ENCODE results near the gene MRPL27. TPM values are rescaled to one million over a fixed set of nuclear protein-coding genes. Genes with fewer than 3 reads are reported as not detected.
"Not testable (repeated sequence)": the region's sequence is repeated elsewhere in the genome, so short reads cannot be mapped to it uniquely, and the experiment has no call there.

The MRPL27 gene
- total RNA-seq, 1 donor from 2014 or later: 85.0 TPM

- ATAC-seq (no peak), DNase-seq (ENCODE audit: missing footprints) (no peak)
- intact Hi-C loops (cut with DNase I): no loop called here
Measured at GRCh38 chr17:50352072-50352692, 20.8 kb downstream of the MRPL27 start.

DNA sequence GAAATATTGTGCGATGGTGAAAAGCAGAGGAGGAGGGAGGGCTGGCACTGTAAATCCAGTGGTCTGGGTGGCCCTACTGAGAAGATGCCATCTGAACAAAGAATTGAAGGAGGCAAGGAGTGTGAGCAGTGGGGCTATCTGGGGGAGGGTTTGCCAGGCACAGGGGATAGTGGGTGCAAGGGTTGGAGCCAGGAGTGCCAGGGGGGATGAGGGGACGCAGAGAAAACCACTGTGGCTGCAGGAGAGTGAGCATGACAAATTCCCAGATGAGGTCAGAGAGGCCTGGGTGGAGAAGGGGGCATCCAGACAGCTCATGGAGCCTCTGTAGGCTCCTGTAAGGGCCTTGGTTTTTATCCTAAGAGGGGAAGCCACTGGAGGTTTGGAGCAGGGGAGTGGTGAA, 22.3 kb downstream of the MRPL27 start:
- ATAC-seq (no peak), DNase-seq (ENCODE audit: missing footprints) (no peak)
- intact Hi-C loops (cut with DNase I): no loop called here

- DNase-seq (ENCODE audit: missing footprints) (no peak), ATAC-seq (no peak)
- intact Hi-C loops (cut with DNase I): no loop called here
Measured at GRCh38 chr17:50349243-50349600, 23.8 kb downstream of the MRPL27 start.

DNA sequence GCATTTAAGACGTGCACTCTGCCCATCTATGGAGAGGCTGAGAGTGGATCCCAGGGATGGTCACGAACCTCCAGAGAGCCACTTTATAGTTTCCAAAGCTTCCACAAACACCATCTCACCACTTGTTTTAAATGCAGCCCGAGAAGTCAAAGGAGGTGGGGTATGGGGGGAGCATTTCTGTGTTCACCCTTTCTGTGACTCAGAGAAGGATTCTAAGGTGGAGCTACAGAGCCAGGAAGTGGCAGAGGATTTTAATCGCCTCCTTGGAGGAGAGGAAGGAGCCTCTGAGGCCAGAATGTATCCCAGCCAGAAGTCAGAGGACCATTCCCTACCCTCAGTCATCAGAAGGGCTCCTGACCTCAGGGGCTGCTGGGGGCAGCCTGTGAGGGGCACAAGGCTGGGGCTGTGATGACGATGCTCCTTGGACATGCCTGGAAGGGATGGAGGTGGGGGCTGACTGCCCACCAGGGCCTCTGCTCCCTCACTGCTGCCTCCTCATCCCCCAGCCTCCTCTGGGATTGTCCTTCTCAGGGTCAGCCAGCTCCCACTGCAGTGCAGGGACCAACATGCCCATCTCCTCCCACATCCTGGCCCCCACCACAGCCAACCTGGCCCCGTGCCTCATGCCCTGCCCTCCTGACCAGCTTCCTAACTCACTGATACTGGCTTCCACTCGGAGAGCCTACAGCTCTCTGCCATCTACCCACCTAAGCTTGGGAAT, 24.3 kb downstream of the MRPL27 start:
- DNase-seq (ENCODE audit: missing footprints) (no peak), ATAC-seq (no peak)
- intact Hi-C loops (cut with DNase I): no loop called here

GRCh38 chr17:50347894-50348291, 25.1 kb downstream of the MRPL27 start:
- DNase-seq (ENCODE audit: missing footprints): no peak
- no peak for ATAC-seq
- intact Hi-C loops (cut with DNase I): no loop called here

DNA sequence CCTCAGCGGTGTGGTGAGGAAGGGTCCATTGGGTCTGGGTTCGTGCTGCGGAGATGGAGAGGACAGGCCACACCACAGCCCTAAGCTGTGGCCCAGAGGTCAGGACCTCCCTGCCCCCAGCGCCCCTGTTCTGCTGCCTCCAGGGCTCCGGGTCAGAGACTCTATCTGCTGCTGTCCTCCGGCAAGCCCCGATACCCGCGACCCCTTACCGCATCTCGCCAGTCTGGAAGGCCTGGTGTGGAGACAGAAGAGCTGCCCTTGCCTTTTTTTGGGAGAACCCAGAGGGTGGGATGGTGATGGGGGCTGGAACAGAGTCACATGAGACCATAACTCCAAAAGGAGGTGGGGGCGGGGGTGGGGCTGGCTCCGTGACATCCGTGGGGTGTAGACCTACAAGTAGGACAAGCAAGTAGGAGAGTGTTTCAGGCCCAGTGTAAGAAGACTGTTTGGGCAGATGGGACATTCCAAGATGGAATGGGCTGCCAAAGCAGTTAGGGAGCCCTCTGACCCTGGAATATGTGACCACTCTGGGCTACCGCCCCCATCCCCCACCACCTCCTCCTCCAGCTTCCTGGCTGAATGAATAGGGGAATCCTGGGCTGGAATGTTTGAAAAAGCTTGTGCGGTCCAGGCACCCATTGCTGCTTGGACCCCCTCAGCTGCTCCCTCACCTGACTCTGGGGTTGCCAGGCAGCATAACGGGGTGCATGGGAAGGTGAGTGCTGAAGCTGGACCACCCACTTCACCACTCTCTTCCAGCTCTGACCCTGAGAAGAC, 25.7 kb downstream of the MRPL27 start:
- intact Hi-C loops (cut with DNase I): no loop called here
- DNase-seq (ENCODE audit: missing footprints) (no peak), ATAC-seq (no peak)

DNA sequence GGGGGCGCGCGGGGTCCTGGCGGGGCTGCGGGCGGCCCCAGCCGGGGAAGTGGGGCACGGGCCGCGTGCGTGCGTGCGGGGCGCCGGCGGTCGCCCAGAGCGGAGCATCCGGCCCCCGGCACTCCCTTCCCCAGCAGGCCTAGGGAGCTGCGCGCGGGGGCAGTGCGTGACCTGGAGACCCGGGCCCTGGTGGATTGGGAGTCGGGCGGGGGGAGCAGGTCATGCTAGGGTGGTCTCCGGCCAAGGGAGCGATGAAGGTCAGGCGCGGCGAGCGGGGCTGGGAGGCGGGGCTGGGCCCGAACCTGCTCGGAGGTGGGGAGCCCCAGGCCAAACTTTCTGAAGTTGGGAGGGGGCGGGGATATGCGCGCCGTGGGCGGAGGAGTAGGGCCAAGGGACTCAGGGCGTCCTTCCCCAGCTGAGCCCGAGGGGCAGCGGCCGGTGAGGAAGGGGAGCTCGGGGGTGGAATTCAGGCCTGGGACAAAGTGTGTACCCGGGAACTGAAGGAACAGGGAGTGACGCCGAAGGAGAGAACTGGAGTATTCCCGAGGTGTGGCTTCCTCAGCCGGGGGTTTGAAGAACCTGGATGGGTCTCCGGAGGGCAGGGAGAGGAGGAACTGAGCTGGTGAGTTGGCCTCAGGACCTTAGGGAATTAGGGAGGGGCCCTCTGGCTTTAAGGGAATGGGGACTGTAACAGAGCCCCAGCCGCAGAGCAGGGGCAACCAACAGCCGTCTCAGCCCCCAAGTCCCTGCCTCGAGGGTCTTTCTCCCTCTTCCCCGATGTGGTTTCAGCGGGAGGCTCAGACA, 26.5 kb downstream of the MRPL27 start:
- intact Hi-C loops (cut with DNase I): no loop called here
- no peak for DNase-seq (ENCODE audit: missing footprints)
- ATAC-seq: peak; percentile 44

- ATAC-seq: peak; percentile 93
- intact Hi-C loops (cut with DNase I): no loop called here
- peak; percentile 96 for DNase-seq (ENCODE audit: missing footprints)
Measured at GRCh38 chr17:50345432-50346312, 27.3 kb downstream of the MRPL27 start, which contains the start of gene XYLT2. Gene XYLT2 (plus strand): TSS chr17:50346126. CDS start chr17:50346141, 15 bp downstream.

DNA sequence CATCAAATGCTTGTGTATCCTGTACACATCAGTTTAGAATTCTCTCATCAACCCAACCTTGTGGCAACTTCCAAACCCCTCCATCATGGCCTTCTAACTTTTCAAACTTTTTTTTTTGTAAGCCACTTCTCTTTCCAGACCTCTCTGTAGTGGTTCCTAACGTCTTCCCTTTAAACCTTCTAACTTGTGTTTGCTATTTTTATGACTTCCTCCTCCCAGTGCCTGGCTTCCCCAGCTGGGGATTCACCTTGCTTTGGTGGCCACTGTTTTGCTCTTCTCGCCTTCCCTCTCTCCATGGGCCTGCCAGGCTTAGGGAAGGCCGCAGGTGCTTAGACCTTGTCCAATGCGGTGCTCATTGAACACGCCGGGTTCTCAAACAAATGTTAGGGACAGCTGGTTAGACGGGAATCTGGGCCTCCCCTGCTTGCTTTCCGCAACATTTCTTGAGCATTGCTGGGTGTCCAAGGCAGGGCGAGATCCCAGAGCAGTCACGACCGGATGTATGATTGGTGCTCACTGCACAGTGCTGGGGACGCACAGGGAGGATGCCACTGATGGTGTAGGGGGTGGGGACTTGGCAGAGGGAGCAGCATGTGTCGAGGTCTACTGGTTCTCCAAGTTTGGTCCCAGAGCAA, 28.1 kb downstream of the MRPL27 start:
- ATAC-seq: no peak

DNA sequence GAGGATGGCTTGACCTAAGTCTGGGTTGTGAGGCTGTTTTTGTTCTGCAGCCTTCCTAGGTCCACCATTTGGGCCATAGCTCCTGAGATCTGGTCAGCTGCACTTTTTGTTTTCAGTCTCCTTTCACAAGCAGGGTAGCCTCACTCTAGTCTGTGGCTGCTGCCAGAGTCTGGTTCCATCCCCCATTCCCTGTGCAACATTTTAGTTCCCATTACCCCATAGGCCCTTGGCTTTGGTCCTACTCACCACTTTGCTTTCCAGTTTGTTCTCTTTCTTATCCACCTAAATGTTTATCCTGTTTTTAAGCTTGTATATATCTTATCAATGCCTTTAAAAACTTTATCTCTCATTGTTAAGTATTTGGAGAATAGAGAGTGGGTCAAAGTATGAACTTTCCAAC, 33.6 kb downstream of the MRPL27 start:
- no peak for ATAC-seq
- intact Hi-C loops (cut with DNase I): no loop called here
- DNase-seq (ENCODE audit: missing footprints): no peak

More for the DNA sequence above, 28.1 kb downstream of the MRPL27 start:
- DNase-seq (ENCODE audit: missing footprints): no peak
- intact Hi-C loops (cut with DNase I): no loop called here

- ATAC-seq: no peak
- intact Hi-C loops (cut with DNase I): no loop called here
- no peak for DNase-seq (ENCODE audit: missing footprints)
Measured at GRCh38 chr17:50338645-50339044, 34.3 kb downstream of the MRPL27 start.

DNA sequence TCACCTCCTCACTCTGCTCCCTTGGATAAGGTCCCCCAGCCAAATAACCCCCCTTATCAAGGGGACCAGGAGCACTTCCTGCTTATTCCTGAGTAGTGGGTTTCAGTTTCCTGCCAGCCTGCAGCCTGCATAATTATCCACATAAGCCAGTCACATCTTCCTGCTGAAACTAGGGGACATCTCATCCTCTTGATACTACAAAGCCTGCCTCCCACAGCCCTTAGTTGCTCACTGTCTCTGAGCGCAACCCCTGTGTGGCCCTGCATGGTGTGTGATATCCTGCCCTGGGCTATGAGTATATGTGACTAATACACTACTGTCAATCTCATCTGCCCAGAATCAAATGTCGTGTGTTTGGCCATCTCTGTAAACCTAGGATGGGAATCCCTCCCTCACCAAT, 35.0 kb downstream of the MRPL27 start:
- ATAC-seq (no peak), DNase-seq (ENCODE audit: missing footprints) (no peak)
- intact Hi-C loops (cut with DNase I): no loop called here

DNA sequence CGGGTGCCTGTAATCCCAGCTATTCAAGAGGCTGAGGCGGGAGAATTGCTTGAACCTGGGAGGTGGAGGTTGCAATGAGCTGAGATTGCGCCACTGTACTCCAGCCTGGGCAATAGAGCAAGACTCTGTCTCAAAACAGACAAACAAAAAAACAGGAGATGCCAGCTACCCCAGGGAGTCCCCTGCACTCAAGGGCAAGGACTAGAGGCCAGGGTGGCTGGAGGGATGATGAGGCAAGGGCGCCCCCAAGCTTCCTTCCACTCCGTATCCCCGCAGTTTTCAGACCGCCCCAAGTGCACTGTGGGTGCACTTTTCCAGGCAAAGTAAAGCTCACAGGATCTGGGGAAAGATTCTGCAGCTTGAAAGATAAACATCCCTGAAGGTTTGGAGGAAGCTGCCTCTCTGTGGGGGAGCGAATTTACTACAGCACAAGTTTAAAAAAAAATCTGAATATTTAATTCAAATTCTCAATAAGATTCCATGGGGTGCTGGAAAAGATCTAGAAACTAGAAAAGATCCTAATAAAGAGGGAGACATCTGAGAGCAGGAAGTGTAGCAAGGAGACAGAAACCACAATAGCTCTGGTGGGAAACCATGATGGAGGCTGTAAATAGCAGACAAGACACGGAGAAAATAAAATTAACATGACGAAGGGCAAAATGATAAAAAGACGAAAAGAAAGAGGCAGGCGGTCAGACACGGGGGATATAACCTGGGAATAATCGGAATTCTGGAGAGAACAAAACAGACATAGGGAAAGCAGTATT, 39.5 kb downstream of the MRPL27 start:
- intact Hi-C loops (cut with DNase I); ATAC-seq; DNase-seq (ENCODE audit: missing footprints): not testable (repeated sequence)

GRCh38 chr17:50332196-50332595, 40.8 kb downstream of the MRPL27 start:
- intact Hi-C loops (cut with DNase I): no loop called here
- DNase-seq (ENCODE audit: missing footprints) (no peak), ATAC-seq (peak; percentile 57)

DNA sequence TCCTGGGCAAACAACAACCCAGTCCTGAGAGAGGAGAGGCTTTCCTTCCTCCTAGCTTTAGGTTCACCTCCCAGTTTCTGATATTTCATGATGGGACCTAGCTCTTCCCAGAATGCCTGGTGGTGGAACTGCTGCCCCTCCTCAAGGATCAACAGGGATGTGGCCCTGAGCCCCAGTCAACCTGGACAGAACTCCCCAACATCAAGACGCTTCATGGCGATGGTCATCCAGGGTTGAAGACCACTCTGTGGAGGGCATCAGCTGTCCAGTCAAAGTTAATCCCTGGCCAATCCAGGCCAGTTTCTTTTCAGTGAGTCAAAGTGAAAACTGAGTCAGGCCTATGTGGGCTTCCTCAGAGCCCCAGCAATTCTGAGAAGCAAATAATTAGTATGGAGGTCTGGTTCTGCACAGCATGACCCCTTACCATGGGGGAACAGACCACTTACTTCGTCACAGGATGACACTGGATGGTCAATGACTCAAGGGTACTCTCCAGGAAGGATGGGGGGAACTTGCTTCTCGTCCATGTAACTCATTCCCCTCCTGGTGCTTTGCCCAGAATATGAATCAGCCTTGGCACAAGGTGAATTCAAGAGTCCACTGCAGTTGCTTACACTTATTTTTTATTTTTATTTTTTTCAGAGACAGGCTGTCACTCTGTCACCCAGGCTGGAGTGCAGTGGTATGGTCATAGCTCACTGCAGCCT, 41.7 kb downstream of the MRPL27 start:
- intact Hi-C loops (cut with DNase I): no loop called here
- ATAC-seq: no peak

DNA sequence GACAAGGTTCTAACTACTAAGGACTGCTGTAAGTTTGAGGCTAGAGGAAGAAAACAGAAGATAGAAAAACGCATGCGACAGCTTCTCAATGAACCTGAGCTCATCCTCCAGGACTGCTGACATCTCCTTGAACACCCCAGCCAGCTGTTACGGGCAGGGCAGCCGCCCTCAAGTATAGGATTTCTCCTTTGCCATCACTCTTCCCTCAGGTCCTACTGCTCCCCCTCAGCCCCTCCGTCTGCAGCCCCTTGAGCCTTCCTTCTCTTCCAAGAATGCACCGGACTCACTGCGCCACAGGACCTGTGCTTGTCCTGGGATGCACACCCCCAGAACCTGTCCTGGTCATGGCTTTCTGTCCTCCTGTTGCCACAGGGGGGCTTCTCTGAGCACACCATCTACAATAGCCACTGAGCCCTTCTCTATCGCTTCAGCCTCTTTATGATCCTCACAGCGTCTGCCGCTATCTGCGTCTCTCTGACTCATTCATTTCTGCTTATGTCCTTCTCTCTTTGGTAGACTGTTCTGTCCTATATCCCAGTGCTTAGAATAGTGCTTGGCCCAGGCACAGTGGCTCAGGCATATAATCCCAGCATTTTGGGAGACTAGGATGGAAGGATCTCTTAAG, 42.7 kb downstream of the MRPL27 start:
- intact Hi-C loops (cut with DNase I): no loop called here
- DNase-seq (ENCODE audit: missing footprints): no peak
- ATAC-seq: no peak

More for the DNA sequence above, 41.7 kb downstream of the MRPL27 start:
- DNase-seq (ENCODE audit: missing footprints): no peak

All from Right ventricle myocardium inferior (tissue), 1 donor.